H1 (cell line): ENCODE measurements around the gene EGLN3. TPM values are rescaled to one million over a fixed set of nuclear protein-coding genes. Genes with fewer than 3 reads are reported as not detected.

Source experiments
- KDM1A ChIP-seq: fragments of 200-600, 300-600 bp; sonication (generic); IDR thresholded peaks from 2 replicates; pipeline ENCODE4 v1.7.1; 2016; ENCODE audit warnings: mild to moderate bottlenecking, low read length, borderline replicate concordance
- USF2 ChIP-seq: IDR thresholded peaks from 2 replicates; pipeline ENCODE4 v1.6.1; 2011; ENCODE audit warnings: low read length, improper control_type of control experiment
- polyA plus RNA-seq, 7 experiments: library from polyadenylated mRNA; depleted of rRNA in 3 of 7; stranded (reverse) in 5 of 7; unstranded in 2 of 7; fragments of >200 nt in 5 of 7; fragments of 200-250 nt in 2 of 7; gene quantifications; 1 replicate in 5 of 7; 2 replicates in 1 of 7; 4 replicates in 1 of 7; pipeline versions ENCODE4 v1.2.1 to v1.2.3, GENCODE V29; 2011 to 2013; ENCODE audit warnings: missing spikeins in 2 of 7, mixed read lengths in 2 of 7
- total RNA-seq: library from RNA; stranded (reverse); fragmentation: NEBNext Ultra II Directional; extraction: Animal tissue kit (Norgen Biotek cat#: 25700); gene quantifications from 2 replicates; pipeline ENCODE4 v1.2.1, GENCODE V29; 2021

Gene EGLN3
- total and polyA plus RNA-seq, 2 of the 8 experiments (the other 6 are each of a cell fraction or from before 2014, with no cell fraction given) = 10.6 to 27.3 TPM

GRCh38 chr14:33952541-33952940 lies 1.7 kb upstream of the EGLN3 start (continued):
- no peak for TF ChIP-seq KDM1A
- TF ChIP-seq USF2 = no peak
